SJSA1 (cell line): ENCODE results near the gene DDX31. TPM values are rescaled to one million over a fixed set of nuclear protein-coding genes. Genes with fewer than 3 reads are reported as not detected.

Source experiments
- DNase-seq, 2 experiments: peaks; one replicate each; pipeline ENCODE4 v3.0.0-alpha.2; 2015 to 2020; ENCODE audit warnings: low spot score in 2 of 2, low read depth in 1 of 2
- H3K27ac ChIP-seq: fragments of 250-450 bp; sonication (Bioruptor Pico); 2 replicates; pipeline ENCODE4 v1.5.1; 2020; ENCODE audit warnings: mild to moderate bottlenecking, moderate library complexity
- H3K27me3 ChIP-seq: fragments of 250-450 bp; sonication (Bioruptor Pico); replicated peaks from 2 replicates; pipeline ENCODE4 v1.5.1; 2020; ENCODE audit warnings: mild to moderate bottlenecking, moderate library complexity
- H3K36me3 ChIP-seq: fragments of 250-450 bp; sonication (Bioruptor Pico); 2 replicates; pipeline ENCODE4 v1.5.1; 2020; ENCODE audit warnings: mild to moderate bottlenecking
- H3K4me1 ChIP-seq: fragments of 250-450 bp; sonication (Bioruptor Pico); replicated peaks from 2 replicates; pipeline ENCODE4 v1.6.1; 2021; ENCODE audit warnings: mild to moderate bottlenecking
- H3K4me3 ChIP-seq: fragments of 250-450 bp; sonication (Bioruptor Pico); 2 replicates; pipeline ENCODE4 v1.5.1; 2020; ENCODE audit warnings: mild to moderate bottlenecking
- H3K9me3 ChIP-seq: fragments of 250-450 bp; sonication (Bioruptor Pico); replicated peaks from 2 replicates; pipeline ENCODE4 v1.5.1; 2020; ENCODE audit warnings: mild to moderate bottlenecking
- total RNA-seq: library from RNA; depleted of rRNA; stranded (reverse); fragments of >200 nt; shearing (Covaris generic); gene quantifications from 2 replicates; pipeline ENCODE4 v1.2.3, GENCODE V29; 2014

Gene DDX31
- total RNA-seq, 1 experiment from 2014 or later, result 12.1 TPM

GRCh38 chr9:132698989-132699388 is 29.2 kb upstream of the DDX31 start:
- no peaks in the 10 kb centered on the region; the same call in 1 of the 2 replicates for H3K4me1 ChIP-seq
- DNase-seq, result no peak
- H3K27ac ChIP-seq, result no peak overlapping the region
- H3K4me3 ChIP-seq, result no peak overlapping the region
- H3K27me3 ChIP-seq, result no peaks in the 10 kb centered on the region
- peaks cover 17% of the 10 kb centered on the region; the same call in 1 of the 2 replicates for H3K9me3 ChIP-seq
- no peaks in the 10 kb centered on the region for H3K36me3 ChIP-seq

- no peak overlapping the region for H3K27ac ChIP-seq
- H3K4me1 ChIP-seq, result no peaks in the 10 kb centered on the region
- no peaks in the 10 kb centered on the region for H3K27me3 ChIP-seq
- peaks cover 17% of the 10 kb centered on the region; the same call in 1 of the 2 replicates for H3K9me3 ChIP-seq
- H3K4me3 ChIP-seq, result no peak overlapping the region
- peaks cover 6% of the 10 kb centered on the region for H3K36me3 ChIP-seq
- no peak for DNase-seq
Observed at GRCh38 chr9:132697230-132697629, 27.4 kb upstream of the DDX31 start.

GRCh38 chr9:132694144-132694543 is 24.4 kb upstream of the DDX31 start:
- Histone ChIP-seq H3K9me3 (peaks cover 17% of the 10 kb centered on the region; the same call in 1 of the 2 replicates), H3K27me3 (no peaks in the 10 kb centered on the region), H3K36me3 (peaks cover 30% of the 10 kb centered on the region), H3K27ac (no peak overlapping the region), H3K4me3 (no peak overlapping the region), H3K4me1 (no peaks in the 10 kb centered on the region)
- no peak for DNase-seq

- no peak for DNase-seq
- Histone ChIP-seq H3K9me3 (no peaks in the 10 kb centered on the region; the same call in 1 of the 2 replicates), H3K27me3 (no peaks in the 10 kb centered on the region), H3K4me1 (no peaks in the 10 kb centered on the region), H3K27ac (no peak overlapping the region), H3K36me3 (peaks cover 59% of the 10 kb centered on the region), H3K4me3 (no peak overlapping the region)
Observed at GRCh38 chr9:132690696-132691095, 20.9 kb upstream of the DDX31 start.

GRCh38 chr9:132683873-132684272 is 14.1 kb upstream of the DDX31 start:
- Histone ChIP-seq H3K9me3 (no peaks in the 10 kb centered on the region), H3K4me3 (no peak overlapping the region), H3K36me3 (peaks cover 82% of the 10 kb centered on the region)

GRCh38 chr9:132681561-132681960 is 11.8 kb upstream of the DDX31 start:
- no peak overlapping the region for H3K4me3 ChIP-seq
- H3K27me3 ChIP-seq, result no peaks in the 10 kb centered on the region
- no peaks in the 10 kb centered on the region for H3K9me3 ChIP-seq
- no peak for DNase-seq
- no peaks in the 10 kb centered on the region for H3K4me1 ChIP-seq
- no peak overlapping the region for H3K27ac ChIP-seq
- peaks cover 76% of the 10 kb centered on the region for H3K36me3 ChIP-seq

More at GRCh38 chr9:132683873-132684272, 14.1 kb upstream of the DDX31 start:
- H3K27ac ChIP-seq, result no peak overlapping the region
- no peak for DNase-seq
- H3K27me3 ChIP-seq, result no peaks in the 10 kb centered on the region
- no peaks in the 10 kb centered on the region for H3K4me1 ChIP-seq

- Histone ChIP-seq H3K27ac (no peak overlapping the region), H3K4me3 (no peak overlapping the region), H3K36me3 (peaks cover 61% of the 10 kb centered on the region), H3K27me3 (no peaks in the 10 kb centered on the region), H3K4me1 (no peaks in the 10 kb centered on the region), H3K9me3 (no peaks in the 10 kb centered on the region)
- no peak for DNase-seq
Observed at GRCh38 chr9:132679946-132680625, 10.3 kb upstream of the DDX31 start.

- H3K27me3 ChIP-seq, result no peaks in the 10 kb centered on the region
- H3K36me3 ChIP-seq, result peaks cover 42% of the 10 kb centered on the region
- no peaks in the 10 kb centered on the region for H3K9me3 ChIP-seq
- H3K27ac ChIP-seq, result no peak overlapping the region
- 0 out of 2 replicates have a peak, but pooled peaks cover 4% of the 10 kb centered on the region for H3K4me1 ChIP-seq
- no peak overlapping the region for H3K4me3 ChIP-seq
- no peak for DNase-seq
Observed at GRCh38 chr9:132677976-132678375, 8.2 kb upstream of the DDX31 start.

- no peak for DNase-seq
Observed at GRCh38 chr9:132674485-132674884, 4.7 kb upstream of the DDX31 start.

GRCh38 chr9:132673355-132673754 is 3.6 kb upstream of the DDX31 start:
- no peak overlapping the region for H3K4me3 ChIP-seq
- DNase-seq, result peak in 1 of 2 experiments; percentile 4
- H3K4me1 ChIP-seq, result peaks cover 18% of the 10 kb centered on the region
- H3K27ac ChIP-seq, result no peak overlapping the region
- no peaks in the 10 kb centered on the region for H3K27me3 ChIP-seq
- H3K36me3 ChIP-seq, result peaks cover 13% of the 10 kb centered on the region
- no peaks in the 10 kb centered on the region for H3K9me3 ChIP-seq

More at GRCh38 chr9:132674485-132674884, 4.7 kb upstream of the DDX31 start:
- Histone ChIP-seq H3K27me3 (no peaks in the 10 kb centered on the region), H3K36me3 (peaks cover 23% of the 10 kb centered on the region), H3K4me3 (no peak overlapping the region), H3K4me1 (peaks cover 18% of the 10 kb centered on the region), H3K9me3 (no peaks in the 10 kb centered on the region), H3K27ac (no peak overlapping the region)

GRCh38 chr9:132672413-132672690 is 2.6 kb upstream of the DDX31 start:
- Histone ChIP-seq H3K36me3 (peaks cover 6% of the 10 kb centered on the region), H3K4me1 (peaks cover 18% of the 10 kb centered on the region), H3K27ac (no peak overlapping the region), H3K27me3 (no peaks in the 10 kb centered on the region), H3K9me3 (no peaks in the 10 kb centered on the region), H3K4me3 (no peak overlapping the region)
- DNase-seq, result no peak

GRCh38 chr9:132671620-132672412 is 2.0 kb upstream of the DDX31 start:
- Histone ChIP-seq H3K27ac (no peak overlapping the region), H3K9me3 (no peaks in the 10 kb centered on the region), H3K4me1 (peaks cover 18% of the 10 kb centered on the region), H3K4me3 (peak overlapping the region; percentile 65), H3K27me3 (no peaks in the 10 kb centered on the region), H3K36me3 (peaks cover 6% of the 10 kb centered on the region)
- DNase-seq, result peak in 1 of 2 experiments; percentile 5

GRCh38 chr9:132670457-132671391 is 941 bp upstream of the DDX31 start, which contains the start of gene GTF3C4:
Gene GTF3C4 (plus strand): TSS chr9:132670464. CDS start chr9:132670599, 135 bp downstream.
- H3K4me3 ChIP-seq, result peak within 1 kb of the TSS; percentile 65
- H3K9me3 ChIP-seq, result no peaks in the 10 kb centered on the region
- peak within 1 kb of the TSS; percentile 85 for H3K27ac ChIP-seq
- no peaks in the 10 kb centered on the region for H3K27me3 ChIP-seq
- H3K36me3 ChIP-seq, result peaks cover 6% of the 10 kb centered on the region
- H3K4me1 ChIP-seq, result peaks cover 18% of the 10 kb centered on the region
- DNase-seq, result peak; percentile 52 to 58
